HT-29 (cell line): Measurements from ENCODE around the gene SFPQ. TPM values are rescaled to one million over a fixed set of nuclear protein-coding genes. Genes with fewer than 3 reads are reported as not detected.
"Not testable (repeated sequence)": the region's sequence is repeated elsewhere in the genome, so short reads cannot be mapped to it uniquely, and the experiment has no call there.

Experiments used
- DNase-seq: peaks from one replicate; pipeline ENCODE4 v3.0.0-alpha.2; 2015; ENCODE audit warnings: low spot score
- small RNA-seq: library from RNA; depleted of rRNA; stranded (forward); fragments of <200 nt; gene quantifications from one replicate; pipeline ENCODE3, GENCODE V24; 2014
- total RNA-seq: library from RNA; depleted of rRNA; stranded (reverse); fragments of >200 nt; shearing (Covaris generic); gene quantifications from 2 replicates; pipeline ENCODE4 v1.2.3, GENCODE V29; 2014; rRNA removed

The SFPQ gene
- total RNA-seq, 1 experiment from 2014 or later = 166 TPM

GRCh38 chr1:35142728-35143127 lies 50.2 kb downstream of the SFPQ start:
- DNase-seq = not testable (repeated sequence)

DNA sequence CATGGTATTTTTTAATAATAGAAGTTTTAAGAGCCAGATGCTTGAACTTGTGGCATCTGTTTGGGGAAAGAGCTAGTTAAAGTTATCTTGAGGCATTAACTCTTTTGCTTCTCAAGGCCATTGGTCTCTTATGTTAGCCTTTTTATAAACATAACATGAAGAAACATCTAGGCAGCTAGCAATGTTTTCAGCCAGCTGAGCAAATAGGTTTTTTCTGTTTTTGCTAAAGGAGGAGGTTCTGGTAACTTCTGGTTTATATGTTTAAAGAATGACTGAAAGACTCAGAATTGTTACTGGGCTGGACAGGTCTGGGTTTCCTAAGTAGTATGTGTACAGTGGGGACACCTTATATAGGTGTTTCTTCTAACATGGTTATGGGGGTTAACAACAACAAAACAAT lies 50.7 kb downstream of the SFPQ start:
- not testable (repeated sequence) for DNase-seq

- DNase-seq = not testable (repeated sequence)
Measured at GRCh38 chr1:35137590-35137989, 55.4 kb downstream of the SFPQ start.

DNA sequence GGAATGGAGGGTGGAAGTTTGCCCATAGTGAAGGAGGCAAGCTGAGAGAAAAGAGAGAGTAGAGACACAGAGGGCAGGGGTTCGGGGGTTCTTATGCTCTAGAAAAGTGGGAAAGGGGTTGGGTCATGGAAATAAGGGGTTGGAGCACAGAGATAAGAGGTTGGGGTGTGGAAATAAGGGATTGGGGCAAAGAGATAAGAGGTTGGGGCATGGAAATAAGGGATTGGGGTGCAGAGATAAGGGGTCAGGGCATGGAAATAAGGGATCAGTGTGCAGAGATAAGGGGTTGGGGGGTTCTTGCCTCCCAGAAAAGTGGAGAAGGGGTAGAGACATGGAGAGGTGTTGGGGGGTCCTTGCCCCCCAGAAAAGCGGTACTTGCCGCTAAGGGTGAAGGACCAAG lies 56.2 kb downstream of the SFPQ start:
- DNase-seq = no peak

Small RNA genes lying within 50 kb of the gene (small RNA-seq; reads per million reads assigned to genes)
- gene RF00019 = not detected

Other genes with a start within 250 kb of the SFPQ start
- gene TMEM35B, start 207.8 kb downstream of the SFPQ start, total RNA-seq = 11.7 TPM in 2 replicates
- 4.4 and 7.4 TPM in 2 replicates for gene ZMYM6, start 161.2 kb downstream of the SFPQ start, total RNA-seq
- 3.7 and 7.4 TPM in 2 replicates for gene ZMYM1, start 113.8 kb downstream of the SFPQ start, total RNA-seq
- 9.7 and 16.5 TPM in 2 replicates for gene ZMYM4, start 75.6 kb upstream of the SFPQ start, total RNA-seq